Measurements from ENCODE around the gene NECAP2.

GRCh38 chr1:16422041-16422440 is 18.5 kb upstream of the NECAP2 start:
- TF ChIP-seq POLR2A (IDR thresholded peaks at IDR 0.05; ENCODE audit: low read depth, low read length) (no peak), CTCF (conservative IDR thresholded peaks at IDR 0.05; ENCODE audit: low read depth, low read length) (no peak), USF2 (IDR thresholded peaks at IDR 0.05; ENCODE audit: low read depth, low read length) (no peak), ELK1 (IDR thresholded peaks at IDR 0.05; ENCODE audit: borderline replicate concordance, low read depth, low read length) (no peak), MXI1 (IDR thresholded peaks at IDR 0.05; ENCODE audit: borderline replicate concordance, low read depth, low read length) (no peak), MAFK (IDR thresholded peaks at IDR 0.05; ENCODE audit: low read depth, low read length) (no peak), SMC3 (IDR thresholded peaks at IDR 0.05; ENCODE audit: low read depth, low read length) (no peak), RFX5 (IDR thresholded peaks at IDR 0.05; ENCODE audit: low read depth, low read length) (no peak), RAD21 (IDR thresholded peaks at IDR 0.05; ENCODE audit: low read length) (no peak), MAZ (IDR thresholded peaks at IDR 0.05; ENCODE audit: borderline replicate concordance, low read depth, low read length) (no peak), FOS (IDR thresholded peaks at IDR 0.05; ENCODE audit: low read depth, low read length) (no peak), BHLHE40 (IDR thresholded peaks at IDR 0.05; ENCODE audit: low read depth, low read length) (no peak), NFE2L2 (IDR thresholded peaks at IDR 0.05; ENCODE audit: low read depth, low read length) (no peak)
